ENCODE results near the gene ROR1.

DNA sequence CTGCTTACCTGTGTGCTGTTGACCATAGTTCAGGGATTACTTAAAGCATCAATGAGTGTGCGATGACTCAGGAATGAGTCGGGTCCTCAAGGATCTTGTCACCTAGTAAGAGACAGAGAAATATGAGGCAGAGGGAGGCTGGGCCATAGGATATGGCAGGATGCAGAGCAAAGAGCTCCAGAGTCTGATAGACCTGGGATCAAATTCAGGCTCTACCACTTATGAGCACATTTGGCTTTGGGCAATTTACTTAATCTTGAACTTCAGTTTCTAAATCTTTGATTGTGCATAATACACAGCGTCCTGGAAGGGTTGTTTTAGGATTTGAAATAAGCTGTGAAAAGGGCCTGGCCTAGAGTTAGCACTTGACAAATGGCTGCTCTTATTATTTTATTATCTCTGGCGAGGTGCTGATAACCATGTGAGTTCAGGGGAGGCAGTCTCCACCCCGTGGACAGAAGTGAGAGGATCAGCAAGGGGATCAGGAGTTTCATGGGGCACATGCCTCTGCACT is 94.5 kb downstream of the ROR1 start:
- TF ChIP-seq POLR2A (IDR thresholded peaks at IDR 0.05), result no peak
- no peak for TF ChIP-seq CTCF (IDR thresholded peaks at IDR 0.05)

All from thyroid gland (tissue), 4 donors.